Mesenchymal stem cell (in vitro differentiated cells and primary cell): ENCODE results near the gene CPNE4.

Experiments
- DNase-seq: peaks from one replicate; pipeline ENCODE4 v3.0.0-alpha.2; 2013
- H2AFZ ChIP-seq: one replicate; pipeline ENCODE4 v1.6.1; 2013; ENCODE audit warnings: low read depth, mild to moderate bottlenecking, control low read depth, inconsistent platforms, low read length, moderate library complexity
- H2AK5ac ChIP-seq: 2 replicates; pipeline ENCODE4 v1.6.1; 2013; ENCODE audit warnings: low read length, moderate library complexity, mild to moderate bottlenecking, inconsistent platforms; ENCODE audit not compliant: severe bottlenecking
- H2BK120ac ChIP-seq: one replicate; pipeline ENCODE4 v1.6.1; 2013; ENCODE audit warnings: low read depth, mild to moderate bottlenecking, inconsistent platforms, low read length, moderate library complexity
- H2BK12ac ChIP-seq, 2 experiments: one replicate each; pipeline ENCODE4 v1.6.1; 2013; ENCODE audit warnings: inconsistent platforms in 2 of 2, low read length in 2 of 2, mild to moderate bottlenecking in 2 of 2, moderate library complexity in 2 of 2, control low read depth in 1 of 2
- H2BK15ac ChIP-seq: one replicate; pipeline ENCODE4 v1.6.1; 2013; ENCODE audit warnings: mild to moderate bottlenecking, low read depth, inconsistent platforms; ENCODE audit not compliant: poor library complexity, severe bottlenecking
- H2BK5ac ChIP-seq: 2 replicates; pipeline ENCODE4 v1.6.1; 2013; ENCODE audit warnings: low read depth, mild to moderate bottlenecking, low read length, control low read depth, inconsistent platforms; ENCODE audit not compliant: poor library complexity, severe bottlenecking
- H3K14ac ChIP-seq, 2 experiments: one replicate each; pipeline ENCODE4 v1.6.1; 2013; ENCODE audit warnings: inconsistent platforms in 2 of 2, low read length in 2 of 2, control low read depth in 1 of 2, mild to moderate bottlenecking in 1 of 2, moderate library complexity in 1 of 2
- H3K18ac ChIP-seq, 2 experiments: one replicate each; pipeline ENCODE4 v1.6.1; 2013; ENCODE audit warnings: inconsistent platforms in 2 of 2, low read length in 2 of 2, control low read depth in 1 of 2, low read depth in 1 of 2, mild to moderate bottlenecking in 1 of 2
- H3K23ac ChIP-seq, 2 experiments: one replicate each; pipeline ENCODE4 v1.6.1; 2013; ENCODE audit warnings: inconsistent platforms in 2 of 2, low read length in 2 of 2, mild to moderate bottlenecking in 2 of 2, moderate library complexity in 2 of 2, control low read depth in 1 of 2
- H3K27ac ChIP-seq: 2 replicates; pipeline ENCODE4 v1.5.1; 2013; ENCODE audit warnings: mild to moderate bottlenecking, moderate library complexity, low read length, control low read depth, inconsistent platforms; ENCODE audit not compliant: poor library complexity, severe bottlenecking
- H3K27me3 ChIP-seq, 2 experiments: 2 replicates each; pipeline versions ENCODE4 v1.6.1 to v1.7.0; 2013; ENCODE audit warnings: low read length in 2 of 2, mild to moderate bottlenecking in 2 of 2, moderate library complexity in 2 of 2, control low read depth in 1 of 2, inconsistent platforms in 1 of 2; ENCODE audit not compliant: control insufficient read depth in 1 of 2, insufficient read depth in 1 of 2
- H3K36me3 ChIP-seq, 2 experiments: 2 replicates each; pipeline versions ENCODE4 v1.6.1 to v1.7.0; 2013; ENCODE audit warnings: low read length in 2 of 2, control low read depth in 1 of 2, inconsistent platforms in 1 of 2, low read depth in 1 of 2, mild to moderate bottlenecking in 1 of 2; ENCODE audit not compliant: insufficient read depth in 2 of 2, control insufficient read depth in 1 of 2
- H3K4ac ChIP-seq, 2 experiments: one replicate each; pipeline ENCODE4 v1.6.1; 2013; ENCODE audit warnings: inconsistent platforms in 2 of 2, low read length in 2 of 2, mild to moderate bottlenecking in 2 of 2, moderate library complexity in 2 of 2, control low read depth in 1 of 2, low read depth in 1 of 2
- H3K4me1 ChIP-seq: 2 replicates; pipeline ENCODE4 v1.6.1; 2013; ENCODE audit warnings: low read depth, low read length, control low read depth; ENCODE audit not compliant: control insufficient read depth, insufficient read depth
- H3K4me2 ChIP-seq: 2 replicates; pipeline ENCODE4 v1.6.1; 2013; ENCODE audit warnings: low read length, mild to moderate bottlenecking, inconsistent platforms; ENCODE audit not compliant: poor library complexity, severe bottlenecking
- H3K4me3 ChIP-seq, 2 experiments: 2 replicates each; pipeline versions ENCODE4 v1.5.1 to v1.7.0; 2013; ENCODE audit warnings: low read length in 2 of 2, mild to moderate bottlenecking in 2 of 2, control low read depth in 1 of 2, low read depth in 1 of 2; ENCODE audit not compliant: insufficient read depth in 1 of 2
- H3K79me1 ChIP-seq: replicated peaks from 2 replicates; pipeline ENCODE4 v1.6.1; 2013; ENCODE audit warnings: mild to moderate bottlenecking, control low read depth, low read length, inconsistent platforms; ENCODE audit not compliant: poor library complexity, severe bottlenecking
- H3K9ac ChIP-seq: 2 replicates; pipeline ENCODE4 v1.7.0; 2013; ENCODE audit warnings: mild to moderate bottlenecking, low read length, moderate library complexity
- H3K9me3 ChIP-seq: 2 replicates; pipeline ENCODE4 v1.7.0; 2013; ENCODE audit warnings: mild to moderate bottlenecking, low read length; ENCODE audit not compliant: control insufficient read depth
- H4K8ac ChIP-seq: one replicate; pipeline ENCODE4 v1.6.1; 2013; ENCODE audit warnings: inconsistent platforms, mild to moderate bottlenecking, low read length, moderate library complexity
- H4K91ac ChIP-seq: one replicate; pipeline ENCODE4 v1.6.1; 2013; ENCODE audit warnings: mild to moderate bottlenecking, low read length, inconsistent platforms
- WGBS: methylation state at CpG from one replicate; pipeline ENCODE4 v1.1.7; 2013; ENCODE audit warnings: mixed read lengths; 5-methylcytosine and 5-hydroxymethylcytosine counted together

The CPNE4 gene

DNA sequence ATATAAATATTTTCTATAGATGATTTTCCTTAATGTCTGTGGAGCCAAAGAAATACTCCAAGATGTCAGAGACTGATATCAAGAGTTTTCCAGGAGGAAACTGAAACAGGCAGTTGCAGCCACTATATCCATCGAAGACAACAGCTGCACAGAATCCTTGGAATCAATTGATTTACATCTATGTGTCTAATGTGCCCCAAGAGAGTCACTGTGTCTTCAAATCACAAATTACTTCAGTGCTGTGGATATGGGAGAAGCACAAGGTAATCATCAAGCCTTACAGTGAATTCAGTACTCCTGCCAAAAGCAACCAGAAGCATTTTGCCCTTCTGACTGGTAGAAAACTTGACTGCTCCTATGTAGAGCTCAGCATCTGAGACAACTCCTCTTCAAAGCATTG, 51.1 kb downstream of the CPNE4 start:
- H2BK120ac ChIP-seq, result no peak overlapping the region
- H3K18ac ChIP-seq, result no peak overlapping the region
- no peak for DNase-seq
- H3K27me3 ChIP-seq, result no peaks in the 10 kb centered on the region
- H3K4me3 ChIP-seq, result no peak overlapping the region
- H3K4me2 ChIP-seq, result no peak overlapping the region
- no peak overlapping the region for H2AK5ac ChIP-seq
- H3K9ac ChIP-seq, result no peak overlapping the region
- no peak overlapping the region for H4K8ac ChIP-seq
- no peak overlapping the region for H2BK12ac ChIP-seq
- WGBS, result 56% methylated on average over 1 of the region's 1 CpG
- no peak overlapping the region for H4K91ac ChIP-seq
- no peaks in the 10 kb centered on the region for H3K4me1 ChIP-seq
- peaks cover 7% of the 10 kb centered on the region for H3K9me3 ChIP-seq
- H3K4ac ChIP-seq, result no peak overlapping the region
- no peak overlapping the region for H2BK15ac ChIP-seq
- H3K79me1 ChIP-seq, result no peaks in the 10 kb centered on the region
- H2AFZ ChIP-seq, result no peak overlapping the region
- H3K36me3 ChIP-seq, result no peaks in the 10 kb centered on the region
- no peak overlapping the region for H2BK5ac ChIP-seq
- H3K27ac ChIP-seq, result no peak overlapping the region
- H3K23ac ChIP-seq, result no peak overlapping the region
- H3K14ac ChIP-seq, result no peak overlapping the region

DNA sequence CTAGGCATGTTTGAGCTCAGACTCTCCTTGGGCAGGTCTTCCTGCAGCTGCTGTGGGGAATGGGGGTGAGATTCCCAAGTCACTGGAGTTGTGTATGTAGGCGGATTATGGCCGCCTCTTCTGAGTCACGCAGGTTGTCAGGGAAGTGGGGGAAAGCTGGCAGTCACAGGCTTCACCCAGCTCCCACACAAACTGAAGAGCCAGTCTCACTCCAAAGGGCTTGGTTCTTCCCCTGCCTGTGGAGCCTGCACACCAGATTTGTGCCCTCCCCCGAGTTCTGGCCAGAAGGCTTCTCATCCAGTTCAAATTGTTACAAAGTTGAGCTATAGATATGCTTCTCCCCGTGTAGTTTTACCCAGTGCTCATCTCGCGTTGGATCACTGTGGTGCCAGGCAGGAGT, 53.5 kb downstream of the CPNE4 start:
- Histone ChIP-seq H3K9me3 (peaks cover 7% of the 10 kb centered on the region), H2BK5ac (no peak overlapping the region), H3K27me3 (no peaks in the 10 kb centered on the region), H2BK120ac (no peak overlapping the region), H3K27ac (no peak overlapping the region), H2AFZ (no peak overlapping the region), H3K4me1 (no peaks in the 10 kb centered on the region), H3K79me1 (no peaks in the 10 kb centered on the region), H4K8ac (no peak overlapping the region), H2BK12ac (no peak overlapping the region), H3K9ac (no peak overlapping the region), H3K4ac (no peak overlapping the region), H3K36me3 (no peaks in the 10 kb centered on the region), H3K18ac (no peak overlapping the region), H4K91ac (no peak overlapping the region), H3K23ac (no peak overlapping the region), H2BK15ac (no peak overlapping the region), H3K4me3 (no peak overlapping the region), H3K4me2 (no peak overlapping the region), H3K14ac (no peak overlapping the region), H2AK5ac (no peak overlapping the region)
- 80% methylated on average over 6 of the region's 7 CpGs for WGBS
- no peak for DNase-seq

DNA sequence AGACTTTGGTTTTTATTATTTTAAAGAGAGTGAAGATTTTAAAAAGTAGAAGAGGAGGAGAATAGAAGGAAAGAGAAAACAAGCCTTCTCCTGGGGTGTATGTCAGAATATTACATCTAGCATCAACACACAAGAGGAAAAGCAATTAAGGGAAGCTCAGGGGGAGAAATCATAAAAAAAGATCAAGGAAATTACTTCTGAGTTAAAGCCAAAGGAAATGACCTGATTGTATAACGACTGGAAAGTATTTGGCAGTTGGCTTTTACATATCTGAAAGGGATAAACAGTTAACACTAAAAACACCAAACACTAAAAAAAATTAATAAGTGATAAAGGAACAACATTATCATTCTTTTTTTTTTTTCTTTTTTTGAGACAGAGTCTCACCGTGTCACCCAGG, 58.4 kb downstream of the CPNE4 start:
- H3K4ac ChIP-seq, result no peak overlapping the region
- DNase-seq, result no peak
- no peak overlapping the region for H3K14ac ChIP-seq
- no peak overlapping the region for H3K27ac ChIP-seq
- H2BK5ac ChIP-seq, result no peak overlapping the region
- H3K18ac ChIP-seq, result no peak overlapping the region
- no peak overlapping the region for H2AK5ac ChIP-seq
- H3K4me3 ChIP-seq, result no peak overlapping the region
- H2BK15ac ChIP-seq, result no peak overlapping the region
- no peaks in the 10 kb centered on the region for H3K79me1 ChIP-seq
- no peak overlapping the region for H3K9ac ChIP-seq
- H2AFZ ChIP-seq, result no peak overlapping the region
- no peaks in the 10 kb centered on the region for H3K27me3 ChIP-seq
- WGBS, result 100% methylated on average over 1 of the region's 2 CpGs
- H3K4me1 ChIP-seq, result no peaks in the 10 kb centered on the region
- no peak overlapping the region for H4K8ac ChIP-seq
- no peak overlapping the region for H2BK120ac ChIP-seq
- peaks cover 7% of the 10 kb centered on the region for H3K9me3 ChIP-seq
- no peaks in the 10 kb centered on the region for H3K36me3 ChIP-seq
- H3K23ac ChIP-seq, result no peak overlapping the region
- H2BK12ac ChIP-seq, result no peak overlapping the region
- H3K4me2 ChIP-seq, result no peak overlapping the region
- H4K91ac ChIP-seq, result no peak overlapping the region

DNA sequence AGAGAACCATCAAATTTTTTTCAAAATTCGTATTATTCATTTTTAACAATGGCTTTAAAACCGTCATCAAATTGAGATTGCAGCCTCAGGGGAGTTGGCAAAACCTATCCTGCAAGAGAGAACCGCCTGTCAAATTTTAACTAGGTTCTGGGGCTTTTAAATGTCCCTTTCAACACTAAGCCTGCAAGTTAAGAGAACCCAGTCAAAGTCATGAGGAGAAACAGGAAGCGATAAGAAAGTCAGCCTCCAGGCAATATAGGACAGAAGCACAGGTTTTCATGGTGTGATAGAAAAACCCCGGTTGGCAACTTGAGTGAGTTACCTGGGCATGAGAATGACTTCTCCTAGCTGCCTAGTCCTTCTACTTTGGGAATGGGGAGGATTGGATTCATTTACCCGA, 59.8 kb downstream of the CPNE4 start:
- H3K36me3 ChIP-seq, result no peaks in the 10 kb centered on the region
- 64% methylated on average over 6 of the region's 6 CpGs for WGBS
- no peak overlapping the region for H2BK15ac ChIP-seq
- no peak overlapping the region for H3K27ac ChIP-seq
- H2AK5ac ChIP-seq, result no peak overlapping the region
- no peak overlapping the region for H3K4me2 ChIP-seq
- no peaks in the 10 kb centered on the region for H3K27me3 ChIP-seq
- no peaks in the 10 kb centered on the region for H3K4me1 ChIP-seq
- H3K14ac ChIP-seq, result no peak overlapping the region
- H3K9me3 ChIP-seq, result peaks cover 7% of the 10 kb centered on the region
- no peak overlapping the region for H3K4me3 ChIP-seq
- H2BK5ac ChIP-seq, result no peak overlapping the region
- no peak overlapping the region for H3K4ac ChIP-seq
- no peak overlapping the region for H2AFZ ChIP-seq
- no peak overlapping the region for H4K91ac ChIP-seq
- no peak overlapping the region for H2BK120ac ChIP-seq
- no peak for DNase-seq
- no peak overlapping the region for H3K23ac ChIP-seq
- no peak overlapping the region for H2BK12ac ChIP-seq
- no peak overlapping the region for H3K9ac ChIP-seq
- no peaks in the 10 kb centered on the region for H3K79me1 ChIP-seq
- H4K8ac ChIP-seq, result no peak overlapping the region
- H3K18ac ChIP-seq, result no peak overlapping the region
